Stomach smooth muscle (tissue), 2 donors: ENCODE measurements around the gene RPS6KA4.
"Not testable (repeated sequence)": the region's sequence is repeated elsewhere in the genome, so short reads cannot be mapped to it uniquely, and the experiment has no call there.

Source experiments
- H3K27ac ChIP-seq: one replicate; pipeline ENCODE4 v1.7.0; 2013; ENCODE audit warnings: mild to moderate bottlenecking, low read length, inconsistent platforms
- H3K27me3 ChIP-seq, 2 donors: one replicate each; pipeline ENCODE4 v1.7.0; 2013; ENCODE audit warnings: low read length in 2 of 2; ENCODE audit not compliant: insufficient read depth in 2 of 2, control insufficient read depth in 1 of 2
- H3K36me3 ChIP-seq, 2 donors: one replicate each; pipeline ENCODE4 v1.7.0; 2013; ENCODE audit warnings: low read length in 2 of 2; ENCODE audit not compliant: control insufficient read depth in 2 of 2, insufficient read depth in 2 of 2
- H3K4me1 ChIP-seq: one replicate; pipeline ENCODE4 v1.7.0; 2013; ENCODE audit warnings: low read length; ENCODE audit not compliant: control insufficient read depth, insufficient read depth
- H3K4me3 ChIP-seq, 2 donors: one replicate each; pipeline ENCODE4 v1.7.0; 2013; ENCODE audit warnings: low read length in 2 of 2
- H3K9ac ChIP-seq, 2 donors: one replicate each; pipeline ENCODE4 v1.7.0; 2013; ENCODE audit warnings: low read length in 2 of 2, mild to moderate bottlenecking in 1 of 2
- H3K9me3 ChIP-seq, 2 donors: one replicate each; pipeline ENCODE4 v1.7.0; 2013; ENCODE audit warnings: low read length in 2 of 2; ENCODE audit not compliant: control insufficient read depth in 2 of 2
- donor health status: healthy.
- donor health status: Pancreatic carcinoma.

Gene RPS6KA4

GRCh38 chr11:64317961-64318765 lies 40.8 kb upstream of the RPS6KA4 start, which contains the start of gene PRDX5:
TSS of gene PRDX5 (plus strand) at chr11:64318121. CDS start at chr11:64318216, 95 bp downstream.
- H3K9me3 ChIP-seq: no peaks in the 10 kb centered on the region
- H3K36me3 ChIP-seq: peaks cover 10 to 16% of the 10 kb centered on the region in 2 donors
- peak within 1 kb of the TSS; percentile 91 to 97 for H3K4me3 ChIP-seq

GRCh38 chr11:64318766-64319761 lies 39.9 kb upstream of the RPS6KA4 start:
- H3K4me3 ChIP-seq: peak overlapping the region; percentile 91 to 97
- no peaks in the 10 kb centered on the region for H3K27me3 ChIP-seq
- no peaks in the 10 kb centered on the region for H3K9me3 ChIP-seq
- H3K4me1 ChIP-seq: peaks cover 22% of the 10 kb centered on the region
- H3K27ac ChIP-seq: peak overlapping the region; percentile 46
- H3K9ac ChIP-seq: peak overlapping the region; percentile 96 to 98
- peaks cover 10 to 14% of the 10 kb centered on the region in 2 donors for H3K36me3 ChIP-seq

More at GRCh38 chr11:64317961-64318765, 40.8 kb upstream of the RPS6KA4 start, which contains the start of gene PRDX5:
- peak within 1 kb of the TSS; percentile 96 to 98 for H3K9ac ChIP-seq
- H3K27ac ChIP-seq: peak within 1 kb of the TSS; percentile 99
- H3K4me1 ChIP-seq: peaks cover 24% of the 10 kb centered on the region
- no peaks in the 10 kb centered on the region for H3K27me3 ChIP-seq

- peaks cover 22% of the 10 kb centered on the region for H3K4me1 ChIP-seq
- no peaks in the 10 kb centered on the region for H3K27me3 ChIP-seq
- no peak overlapping the region for H3K4me3 ChIP-seq
- H3K27ac ChIP-seq: no peak overlapping the region
- H3K9me3 ChIP-seq: no peaks in the 10 kb centered on the region
- peaks cover under 1 to 7% of the 10 kb centered on the region in 2 donors for H3K36me3 ChIP-seq
- no peak overlapping the region for H3K9ac ChIP-seq
Measured at GRCh38 chr11:64320556-64320955, 38.4 kb upstream of the RPS6KA4 start.

- H3K9ac ChIP-seq: no peak overlapping the region
Measured at GRCh38 chr11:64321026-64321425, 37.9 kb upstream of the RPS6KA4 start.

GRCh38 chr11:64321533-64321932 lies 37.4 kb upstream of the RPS6KA4 start:
- Histone ChIP-seq H3K27me3 (no peaks in the 10 kb centered on the region), H3K9me3 (no peaks in the 10 kb centered on the region), H3K9ac (no peak overlapping the region), H3K36me3 (peaks cover 0 to 4% of the 10 kb centered on the region in 2 donors), H3K27ac (no peak overlapping the region), H3K4me1 (peaks cover 17% of the 10 kb centered on the region), H3K4me3 (no peak overlapping the region)

More at GRCh38 chr11:64321026-64321425, 37.9 kb upstream of the RPS6KA4 start:
- peaks cover 22% of the 10 kb centered on the region for H3K4me1 ChIP-seq
- no peaks in the 10 kb centered on the region for H3K9me3 ChIP-seq
- peaks cover 0 to 6% of the 10 kb centered on the region in 2 donors for H3K36me3 ChIP-seq
- H3K27me3 ChIP-seq: no peaks in the 10 kb centered on the region
- no peak overlapping the region for H3K27ac ChIP-seq
- H3K4me3 ChIP-seq: no peak overlapping the region

- no peaks in the 10 kb centered on the region for H3K27me3 ChIP-seq
- H3K9ac ChIP-seq: no peak overlapping the region
- peaks cover 0 to 4% of the 10 kb centered on the region in 2 donors for H3K36me3 ChIP-seq
- no peak overlapping the region for H3K27ac ChIP-seq
- peaks cover 8% of the 10 kb centered on the region for H3K4me1 ChIP-seq
- no peaks in the 10 kb centered on the region for H3K9me3 ChIP-seq
- no peak overlapping the region for H3K4me3 ChIP-seq
Measured at GRCh38 chr11:64322925-64323260, 36.1 kb upstream of the RPS6KA4 start.

GRCh38 chr11:64323373-64323772 lies 35.6 kb upstream of the RPS6KA4 start:
- Histone ChIP-seq H3K27me3 (no peaks in the 10 kb centered on the region), H3K4me1 (peaks cover 8% of the 10 kb centered on the region), H3K27ac (no peak overlapping the region), H3K9me3 (no peaks in the 10 kb centered on the region), H3K4me3 (no peak overlapping the region), H3K9ac (no peak overlapping the region), H3K36me3 (peaks cover 0 to 4% of the 10 kb centered on the region in 2 donors)

- H3K36me3 ChIP-seq, H3K4me1 ChIP-seq, H3K9ac ChIP-seq, H3K4me3 ChIP-seq, H3K27ac ChIP-seq, H3K9me3 ChIP-seq, H3K27me3 ChIP-seq: not testable (repeated sequence)
Measured at GRCh38 chr11:64323984-64324383, 35.0 kb upstream of the RPS6KA4 start.

GRCh38 chr11:64324692-64325469 lies 34.1 kb upstream of the RPS6KA4 start:
- H3K27me3 ChIP-seq: no peaks in the 10 kb centered on the region
- H3K36me3 ChIP-seq: peaks cover 0 to 4% of the 10 kb centered on the region in 2 donors
- H3K9me3 ChIP-seq: no peaks in the 10 kb centered on the region
- peaks cover 2% of the 10 kb centered on the region for H3K4me1 ChIP-seq
- H3K27ac ChIP-seq: no peak overlapping the region
- H3K9ac ChIP-seq: no peak overlapping the region
- no peak overlapping the region for H3K4me3 ChIP-seq

GRCh38 chr11:64327375-64327774 lies 31.6 kb upstream of the RPS6KA4 start:
- H3K9me3 ChIP-seq: no peaks in the 10 kb centered on the region
- no peaks in the 10 kb centered on the region for H3K27me3 ChIP-seq
- H3K9ac ChIP-seq: no peak overlapping the region
- H3K27ac ChIP-seq: no peak overlapping the region
- H3K4me1 ChIP-seq: peaks cover 8% of the 10 kb centered on the region
- H3K36me3 ChIP-seq: no peaks in the 10 kb centered on the region
- no peak overlapping the region for H3K4me3 ChIP-seq
